Mesodermal cell (in vitro differentiated cells): ENCODE results near the gene SPATA9.

Experiments used
- H3K27ac ChIP-seq: 2 replicates; pipeline ENCODE4 v1.7.0; 2013; ENCODE audit warnings: mild to moderate bottlenecking, low read depth, low read length, moderate library complexity; ENCODE audit not compliant: severe bottlenecking
- H3K36me3 ChIP-seq: 2 replicates; pipeline ENCODE4 v1.7.1; 2013; ENCODE audit warnings: mild to moderate bottlenecking, low read length, moderate library complexity; ENCODE audit not compliant: control insufficient read depth, insufficient read depth
- H3K4me1 ChIP-seq: one replicate; pipeline ENCODE4 v1.7.1; 2013; ENCODE audit warnings: mild to moderate bottlenecking, low read length; ENCODE audit not compliant: insufficient read depth, control insufficient read depth, poor library complexity, severe bottlenecking
- H3K4me3 ChIP-seq: 2 replicates; pipeline ENCODE4 v1.7.0; 2013; ENCODE audit warnings: low read length, control low read depth, mild to moderate bottlenecking; ENCODE audit not compliant: insufficient read depth, poor library complexity, severe bottlenecking; ENCODE audit errors: extremely low read depth
- H3K9me3 ChIP-seq: 2 replicates; pipeline ENCODE4 v1.7.1; 2013; ENCODE audit warnings: mild to moderate bottlenecking, low read length, moderate library complexity; ENCODE audit not compliant: control insufficient read depth
- WGBS, 2 experiments: methylation state at CpG; one replicate each; pipeline ENCODE4 v1.1.5; 2013; ENCODE audit warnings: missing lambda C conversion rate in 2 of 2; ENCODE audit not compliant: insufficient coverage in 2 of 2; 5-methylcytosine and 5-hydroxymethylcytosine counted together

The SPATA9 gene

DNA sequence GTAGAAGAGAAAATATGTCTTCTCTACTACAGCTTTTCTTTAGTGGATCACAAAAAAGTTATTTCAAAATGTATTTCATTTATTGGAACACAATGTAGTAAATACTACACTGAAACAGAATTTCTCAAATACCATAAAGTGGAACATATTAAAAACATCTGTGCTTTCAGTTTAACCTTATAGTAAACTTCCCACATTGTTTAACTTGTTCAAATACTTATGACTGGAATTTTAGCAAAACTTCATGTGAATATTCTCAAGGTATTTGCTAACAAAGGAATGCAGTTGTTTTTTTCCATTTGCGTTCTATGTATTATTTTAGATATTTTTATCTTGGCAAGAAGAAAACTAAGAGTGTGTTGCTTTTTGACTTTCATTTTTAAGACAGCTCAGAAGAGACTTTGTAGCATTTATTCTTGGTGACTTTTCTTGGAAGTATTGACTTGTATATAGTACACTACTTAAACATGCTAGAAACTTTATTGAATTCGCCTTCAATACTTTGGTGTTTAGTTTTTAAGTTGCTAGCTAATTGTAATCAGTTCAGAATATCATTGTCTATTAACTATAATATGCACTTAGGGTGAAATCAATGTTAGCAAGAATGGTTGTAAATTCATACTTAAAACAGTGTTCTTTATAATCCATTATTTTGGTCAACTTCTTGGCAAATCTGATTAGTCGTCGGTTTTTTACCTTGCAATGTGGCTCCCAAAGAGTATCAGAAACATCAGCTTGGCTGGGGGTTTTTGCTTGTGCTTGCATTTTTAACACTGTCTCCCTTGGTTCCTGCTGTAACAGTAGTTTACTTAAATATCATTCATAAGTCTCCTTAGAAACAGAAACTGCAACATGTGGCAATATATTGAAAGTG lies 43.4 kb upstream of the SPATA9 start:
- Histone ChIP-seq H3K4me1 (peaks cover 44% of the 10 kb centered on the region), H3K27ac (no peak overlapping the region), H3K36me3 (no peaks in the 10 kb centered on the region), H3K4me3 (no peak overlapping the region), H3K9me3 (no peaks in the 10 kb centered on the region)
- WGBS, 2 experiments: 78 to 80% methylated on average over 2 to 3 of the region's 4 CpGs

DNA sequence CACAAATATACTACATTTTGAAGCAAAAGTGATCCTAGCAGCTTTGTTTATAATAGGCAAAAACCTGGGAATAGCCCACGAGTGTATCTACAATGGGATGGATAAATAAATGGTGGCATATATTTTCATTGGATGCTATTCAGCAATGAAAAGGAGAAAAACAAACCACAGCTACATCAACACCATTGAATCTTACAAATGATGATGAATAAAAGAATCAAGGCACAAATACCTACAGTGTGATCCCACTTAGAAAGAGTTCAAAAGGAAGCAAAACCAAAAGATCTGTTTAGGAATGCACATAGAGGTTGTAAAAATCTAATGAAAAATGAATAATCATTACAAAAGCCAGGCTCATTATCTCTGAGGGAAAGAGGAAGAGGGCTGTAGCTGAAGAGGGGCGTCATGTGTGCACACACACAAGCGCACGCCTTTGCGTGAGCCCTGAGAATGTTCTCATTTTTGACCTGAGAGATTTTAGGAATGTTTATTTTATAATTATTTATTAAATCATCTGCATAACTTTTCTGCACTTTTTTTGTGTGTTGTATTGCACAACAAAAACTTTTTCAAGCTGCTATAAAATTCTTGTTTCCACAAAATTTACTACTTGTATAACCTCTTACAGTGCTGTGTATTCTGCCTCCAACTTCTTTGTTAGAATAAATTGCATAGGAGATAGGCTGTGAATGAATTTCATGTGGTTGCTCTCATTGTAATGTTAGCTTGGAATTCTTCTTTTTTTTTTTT lies 42.5 kb upstream of the SPATA9 start:
- Histone ChIP-seq H3K4me1 (peaks cover 50% of the 10 kb centered on the region), H3K36me3 (no peaks in the 10 kb centered on the region), H3K4me3 (no peak overlapping the region), H3K9me3 (no peaks in the 10 kb centered on the region), H3K27ac (no peak overlapping the region)
- WGBS, 2 experiments: no CpG with 5 or more reads among the region's 5 CpGs

- H3K4me1 ChIP-seq: peaks cover 42% of the 10 kb centered on the region
- no peak overlapping the region for H3K4me3 ChIP-seq
- H3K9me3 ChIP-seq: no peaks in the 10 kb centered on the region
- no peaks in the 10 kb centered on the region for H3K36me3 ChIP-seq
- 10 to 44% methylated on average over 1 of the region's 5 CpGs for WGBS, 2 experiments
- H3K27ac ChIP-seq: peak overlapping the region; percentile 60
Measured at GRCh38 chr5:95723632-95724369, 41.0 kb upstream of the SPATA9 start.

GRCh38 chr5:95721582-95722295 lies 38.9 kb upstream of the SPATA9 start:
- Histone ChIP-seq H3K27ac (no peak overlapping the region), H3K4me1 (peaks cover 40% of the 10 kb centered on the region), H3K9me3 (no peaks in the 10 kb centered on the region), H3K36me3 (no peaks in the 10 kb centered on the region), H3K4me3 (no peak overlapping the region)
- WGBS, 2 experiments: 67% methylated on average over 1 of the region's 1 CpG; no CpG with 5 or more reads in 1 of the 2 experiments

DNA sequence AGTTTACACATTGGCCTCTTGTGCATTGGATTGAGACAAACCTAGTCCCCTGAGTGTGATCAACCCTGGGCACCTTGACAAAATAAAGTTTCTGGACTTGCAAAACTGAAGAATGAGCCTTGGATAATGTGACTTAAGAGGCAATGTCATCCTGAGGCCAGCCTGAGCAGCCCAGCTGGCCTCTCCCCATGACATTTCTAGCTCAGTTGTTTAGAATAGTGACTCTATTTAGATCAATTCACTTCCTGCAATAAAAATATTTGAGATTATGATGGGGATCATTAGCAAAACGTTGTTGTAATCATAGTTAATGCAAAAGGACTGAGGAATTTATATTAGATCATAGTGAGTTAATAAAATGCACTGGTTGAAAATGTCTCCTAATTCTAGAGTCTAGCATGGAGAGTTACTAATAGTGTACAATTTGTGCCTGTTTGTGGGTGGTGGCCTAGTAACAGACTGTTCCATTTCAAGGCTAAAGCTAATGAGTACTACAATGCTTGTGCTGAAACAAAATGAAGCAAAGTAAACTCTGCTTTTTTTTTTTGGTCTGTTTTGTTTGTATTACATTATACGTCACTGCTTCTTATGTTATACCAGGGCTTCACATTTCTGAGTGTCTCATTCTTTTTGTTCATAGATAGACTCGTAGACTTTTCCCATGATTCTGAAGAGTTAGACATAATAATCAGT lies 37.4 kb upstream of the SPATA9 start:
- peaks cover 32% of the 10 kb centered on the region for H3K4me1 ChIP-seq
- H3K36me3 ChIP-seq: no peaks in the 10 kb centered on the region
- H3K9me3 ChIP-seq: no peaks in the 10 kb centered on the region
- H3K4me3 ChIP-seq: no peak overlapping the region
- no peak overlapping the region for H3K27ac ChIP-seq
- WGBS, 2 experiments: 86% methylated on average over 2 of the region's 3 CpGs; no CpG with 5 or more reads in 1 of the 2 experiments

- Histone ChIP-seq H3K4me3 (peak overlapping the region; percentile 6), H3K27ac (peak overlapping the region; percentile 50), H3K9me3 (peaks cover 6% of the 10 kb centered on the region), H3K36me3 (no peaks in the 10 kb centered on the region), H3K4me1 (peaks cover 31% of the 10 kb centered on the region)
- WGBS, 2 experiments: 87 to 96% methylated on average over 2 of the region's 2 CpGs
Measured at GRCh38 chr5:95718738-95719137, 35.9 kb upstream of the SPATA9 start.

DNA sequence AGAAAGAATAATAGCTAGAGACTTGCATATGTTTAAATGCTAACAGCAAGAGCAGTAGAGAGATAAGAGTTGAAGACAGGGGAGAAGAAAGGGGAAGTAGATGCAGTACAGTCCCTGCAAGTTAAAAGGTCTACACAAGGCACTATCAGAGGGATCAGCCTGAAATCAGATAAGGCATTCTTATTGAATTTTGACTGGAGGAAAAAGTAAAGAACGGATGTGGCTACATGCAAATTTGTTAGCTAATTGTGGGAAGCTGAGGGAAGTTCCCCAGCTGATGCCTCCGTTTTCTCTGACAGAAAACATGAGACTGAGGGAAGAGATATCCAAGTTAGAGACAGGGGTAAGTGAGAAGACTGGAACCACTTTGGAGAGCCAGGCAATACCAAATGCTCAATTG lies 35.4 kb upstream of the SPATA9 start:
- WGBS, 2 experiments: 6 to 22% methylated on average over 2 of the region's 2 CpGs
- H3K4me1 ChIP-seq: peaks cover 26% of the 10 kb centered on the region
- peak overlapping the region; percentile 50 for H3K27ac ChIP-seq
- H3K9me3 ChIP-seq: peaks cover 6% of the 10 kb centered on the region
- H3K36me3 ChIP-seq: no peaks in the 10 kb centered on the region
- no peak overlapping the region for H3K4me3 ChIP-seq

GRCh38 chr5:95717439-95717838 lies 34.6 kb upstream of the SPATA9 start:
- H3K27ac ChIP-seq: no peak overlapping the region
- peaks cover 27% of the 10 kb centered on the region for H3K4me1 ChIP-seq

GRCh38 chr5:95715799-95716461 lies 33.1 kb upstream of the SPATA9 start:
- Histone ChIP-seq H3K36me3 (no peaks in the 10 kb centered on the region), H3K27ac (no peak overlapping the region), H3K4me3 (no peak overlapping the region), H3K4me1 (peaks cover 36% of the 10 kb centered on the region), H3K9me3 (peaks cover 6% of the 10 kb centered on the region)
- 95 to 100% methylated on average over 4 of the region's 5 CpGs for WGBS, 2 experiments

More at GRCh38 chr5:95717439-95717838, 34.6 kb upstream of the SPATA9 start:
- H3K4me3 ChIP-seq: no peak overlapping the region
- peaks cover 6% of the 10 kb centered on the region for H3K9me3 ChIP-seq
- no peaks in the 10 kb centered on the region for H3K36me3 ChIP-seq
- WGBS, 2 experiments: 68 to 92% methylated on average over 2 of the region's 2 CpGs
